ENCODE results near the gene HDAC7. TPM values are rescaled to one million over a fixed set of nuclear protein-coding genes. Genes with fewer than 3 reads are reported as not detected.

Gene HDAC7
- total RNA-seq, 1 donor from 2014 or later: 126 TPM

DNA sequence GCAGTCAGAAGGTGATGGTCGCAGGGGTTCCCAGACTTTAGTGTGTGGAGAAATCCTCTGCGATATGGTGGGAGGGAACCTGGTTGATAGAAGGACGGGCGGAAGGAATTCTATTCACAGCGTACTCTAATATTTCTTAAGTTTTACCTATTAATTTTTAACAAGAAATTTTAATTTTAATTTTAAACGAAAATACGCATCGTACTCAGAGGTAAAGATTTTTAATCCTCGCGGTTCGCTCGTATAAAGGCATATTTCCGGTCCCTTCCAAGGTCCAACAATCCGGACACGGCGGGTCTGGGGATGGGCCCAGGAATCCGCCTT lies 47.0 kb downstream of the HDAC7 start:
- POLR2A ChIA-PET: interaction anchor here (0.9 to 3.0 kb wide), 14 partner anchors 9 to 66 kb away, joined by 3 to 13 read pairs (median 3); partner anchors contain the start of genes HDAC7 and RPAP3
- no peaks in the 10 kb centered on the region for H3K36me3 Mint-ChIP-seq (ENCODE audit: low read depth)
- ATAC-seq (ENCODE audit: low read depth): no peak
- TF ChIP-seq, protein P1, sequence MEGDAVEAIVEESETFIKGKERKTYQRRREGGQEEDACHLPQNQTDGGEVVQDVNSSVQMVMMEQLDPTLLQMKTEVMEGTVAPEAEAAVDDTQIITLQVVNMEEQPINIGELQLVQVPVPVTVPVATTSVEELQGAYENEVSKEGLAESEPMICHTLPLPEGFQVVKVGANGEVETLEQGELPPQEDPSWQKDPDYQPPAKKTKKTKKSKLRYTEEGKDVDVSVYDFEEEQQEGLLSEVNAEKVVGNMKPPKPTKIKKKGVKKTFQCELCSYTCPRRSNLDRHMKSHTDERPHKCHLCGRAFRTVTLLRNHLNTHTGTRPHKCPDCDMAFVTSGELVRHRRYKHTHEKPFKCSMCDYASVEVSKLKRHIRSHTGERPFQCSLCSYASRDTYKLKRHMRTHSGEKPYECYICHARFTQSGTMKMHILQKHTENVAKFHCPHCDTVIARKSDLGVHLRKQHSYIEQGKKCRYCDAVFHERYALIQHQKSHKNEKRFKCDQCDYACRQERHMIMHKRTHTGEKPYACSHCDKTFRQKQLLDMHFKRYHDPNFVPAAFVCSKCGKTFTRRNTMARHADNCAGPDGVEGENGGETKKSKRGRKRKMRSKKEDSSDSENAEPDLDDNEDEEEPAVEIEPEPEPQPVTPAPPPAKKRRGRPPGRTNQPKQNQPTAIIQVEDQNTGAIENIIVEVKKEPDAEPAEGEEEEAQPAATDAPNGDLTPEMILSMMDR (IDR thresholded peaks at IDR 0.05): no peak
- no peaks in the 10 kb centered on the region for H3K27me3 Mint-ChIP-seq
- peaks cover 18% of the 10 kb centered on the region for H3K4me1 Mint-ChIP-seq
- H3K27ac Mint-ChIP-seq: peak overlapping the region; percentile 69
- no peaks in the 10 kb centered on the region for H3K9me3 Mint-ChIP-seq
- intact Hi-C loops (cut with micrococcal nuclease): loop anchor here (1.0 kb wide), 3 partner anchors 30 to 57 kb away; no protein-coding TSS in a partner anchor
- CTCF ChIA-PET: interaction anchor here (0.6 to 11.7 kb wide), 12 partner anchors 10 to 190 kb away, joined by 3 to 416 read pairs (median 5); partner anchors contain the start of genes RAPGEF3, RPAP3 and TMEM106C
- peak overlapping the region; percentile 81 for H3K4me3 Mint-ChIP-seq
- DNase-seq: no peak

DNA sequence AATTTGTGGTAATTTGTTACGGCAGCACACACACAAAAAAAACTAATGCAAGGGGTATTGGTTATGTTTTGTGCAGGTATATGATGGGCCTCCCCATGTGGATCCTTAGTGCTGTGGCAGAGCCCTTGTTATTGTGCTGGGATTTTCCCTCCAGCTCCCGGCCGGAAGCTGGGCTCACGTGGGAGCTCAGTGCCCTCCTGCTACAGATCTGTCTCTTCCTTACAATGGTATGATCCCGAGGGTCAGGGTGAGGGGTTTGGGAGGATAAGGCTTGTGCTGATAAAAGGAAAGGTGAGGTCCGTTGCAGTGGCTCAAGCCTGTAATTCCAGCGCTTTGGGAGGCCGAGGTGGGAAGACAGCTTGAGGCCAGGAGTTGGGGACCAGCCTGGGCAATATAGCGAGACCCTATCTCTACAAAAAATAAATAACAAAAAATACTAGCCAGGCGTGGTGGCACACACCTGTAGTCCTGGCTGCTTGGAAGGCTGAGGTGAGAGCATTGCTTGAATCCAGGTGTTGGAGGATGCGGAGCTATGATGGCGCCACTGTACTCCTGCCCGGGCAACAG lies 47.5 kb downstream of the HDAC7 start:
- no peaks in the 10 kb centered on the region for H3K9me3 Mint-ChIP-seq
- H3K4me3 Mint-ChIP-seq: peak overlapping the region; percentile 81
- TF ChIP-seq, protein P1 (IDR thresholded peaks at IDR 0.05): no peak
- DNase-seq (no peak), ATAC-seq (ENCODE audit: low read depth) (no peak)
- POLR2A ChIA-PET: interaction anchor here (0.9 to 3.0 kb wide), 13 partner anchors 17 to 66 kb away, joined by 3 to 13 read pairs (median 3); partner anchors contain the start of genes HDAC7 and RPAP3
- intact Hi-C loops (cut with micrococcal nuclease): no loop called here
- no peaks in the 10 kb centered on the region for H3K36me3 Mint-ChIP-seq (ENCODE audit: low read depth)
- H3K27me3 Mint-ChIP-seq: no peaks in the 10 kb centered on the region
- H3K27ac Mint-ChIP-seq: peak overlapping the region; percentile 69
- H3K4me1 Mint-ChIP-seq: peaks cover 18% of the 10 kb centered on the region
- CTCF ChIA-PET: interaction anchor here (0.6 to 11.7 kb wide), 10 partner anchors 10 to 191 kb away, joined by 3 to 416 read pairs (median 6); partner anchors contain the start of genes RPAP3 and TMEM106C

- POLR2A ChIA-PET: interaction anchor here (1.0 to 1.4 kb wide), 2 partner anchors 16 to 61 kb away, joined by 4 to 5 read pairs; no protein-coding TSS in a partner anchor
- Mint-ChIP-seq H3K9me3 (no peaks in the 10 kb centered on the region), H3K27me3 (no peaks in the 10 kb centered on the region), H3K36me3 (ENCODE audit: low read depth) (no peaks in the 10 kb centered on the region), H3K4me1 (peaks cover 18% of the 10 kb centered on the region), H3K27ac (no peak overlapping the region), H3K4me3 (no peak overlapping the region)
- DNase-seq (no peak), ATAC-seq (ENCODE audit: low read depth) (no peak)
- intact Hi-C loops (cut with micrococcal nuclease): no loop called here
- CTCF ChIA-PET: interaction anchor here (0.7 to 11.7 kb wide), 5 partner anchors 9 to 55 kb away, joined by 3 to 416 read pairs (median 7); no protein-coding TSS in a partner anchor
- TF ChIP-seq, protein P1 (IDR thresholded peaks at IDR 0.05): no peak
Observed at GRCh38 chr12:47771304-47771703, 48.4 kb downstream of the HDAC7 start.

DNA sequence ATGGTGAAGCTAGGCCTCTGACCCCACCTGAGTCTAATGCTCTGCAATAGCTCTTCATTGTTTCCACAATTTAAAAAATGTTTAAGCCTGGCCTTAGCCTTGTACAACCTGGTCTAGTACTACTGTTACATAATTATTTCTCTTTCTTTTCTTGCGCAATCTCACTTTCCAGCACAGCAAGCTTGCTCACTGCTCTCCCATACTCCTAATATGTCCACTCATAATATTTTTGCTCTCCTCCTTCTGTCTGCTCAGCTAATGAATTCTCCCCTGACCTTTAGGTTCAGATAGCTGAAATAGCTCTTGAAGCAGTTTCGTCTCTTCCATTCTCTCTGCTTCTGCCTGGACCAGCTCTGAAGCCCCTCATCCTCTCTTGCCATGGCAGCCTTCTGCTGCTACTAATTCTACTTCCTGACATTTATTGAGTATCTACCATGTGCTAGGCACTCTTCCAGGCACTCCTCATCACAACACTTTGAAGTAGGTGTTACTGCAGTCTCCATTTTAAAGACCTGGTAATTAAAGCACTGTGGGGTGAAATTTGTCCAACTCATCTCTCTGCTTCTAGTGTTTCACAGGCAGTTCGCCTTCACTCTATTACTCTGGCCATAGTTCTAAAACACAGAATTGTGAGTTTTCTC lies 49.5 kb downstream of the HDAC7 start:
- ATAC-seq (ENCODE audit: low read depth) (no peak), DNase-seq (no peak)
- no peak overlapping the region for H3K27ac Mint-ChIP-seq
- ChIA-PET CTCF (interaction anchor here (0.8 to 11.7 kb wide), 7 partner anchors 8 to 70 kb away, joined by 3 to 416 read pairs (median 5); partner anchors contain the start of gene RAPGEF3), POLR2A (interaction anchor here (1.4 kb wide), 1 partner anchor 15 kb away, joined by 4 read pairs; no protein-coding TSS in a partner anchor)
- no peak overlapping the region for H3K4me3 Mint-ChIP-seq
- no peaks in the 10 kb centered on the region for H3K27me3 Mint-ChIP-seq
- H3K36me3 Mint-ChIP-seq (ENCODE audit: low read depth): no peaks in the 10 kb centered on the region
- intact Hi-C loops (cut with micrococcal nuclease): no loop called here
- no peaks in the 10 kb centered on the region for H3K9me3 Mint-ChIP-seq
- peaks cover 16% of the 10 kb centered on the region for H3K4me1 Mint-ChIP-seq
- TF ChIP-seq, protein P1 (IDR thresholded peaks at IDR 0.05): no peak

All from activated B cell treated with CpG ODN at 0.5 μM for 24 hours (primary cell).